A549 (cell line): ENCODE data around the gene ALX3. TPM values are rescaled to one million over a fixed set of nuclear protein-coding genes. Genes with fewer than 3 reads are reported as not detected.

Experiments used
- ATAC-seq, 2 experiments: fragments of 200-7000 bp in 1 of 2; fragments of >200 bp in 1 of 2; cut with Nextera tagmentation in 1 of 2; cut with Tn5 transposase in 1 of 2; 3 replicates each; pipeline versions ENCODE4 v1.8.0 to v1.9.1; 2018 to 2020; ENCODE audit warnings: mild to moderate bottlenecking in 1 of 2, moderate library complexity in 1 of 2
- CTCF ChIA-PET: fragments of 300-600 bp; sonication (Branson Sonifier 250); formaldehyde crosslinking; extraction: SDS; loops from one replicate; lab custom pipeline; 2021; ENCODE audit warnings: antibody characterized with exemption, inconsistent platforms; lab: Yijun Ruan, JAX
- POLR2A ChIA-PET: fragments of 350-600 bp; formaldehyde crosslinking; extraction: SDS; loops from one replicate; lab custom pipeline; 2021; ENCODE audit warnings: antibody characterized with exemption, inconsistent platforms; lab: Yijun Ruan, JAX
- DNase-seq, 2 experiments: peaks; one replicate each; pipeline versions ENCODE4 v3.0.0 to v3.0.0-alpha.2; 2011 to 2016; ENCODE audit warnings: low read depth in 1 of 2, low spot score in 1 of 2
- FAIRE-seq: peaks from 2 replicates; lab custom pipeline; 2011; peaks lifted over from hg19 to GRCh38; lab: Jason Lieb, UNC
- H3K27ac ChIP-seq, 2 experiments: fragments of >200 bp; sonication (Bioruptor Twin); formaldehyde crosslinking; 3 replicates each; pipeline ENCODE4 v1.5.1; 2016 to 2017
- H3K4me1 ChIP-seq: fragments of >200 bp; sonication (Bioruptor Twin); formaldehyde crosslinking; 3 replicates; pipeline ENCODE4 v1.6.1; 2016
- H3K4me2 ChIP-seq: fragments of >200 bp; sonication (Bioruptor Twin); formaldehyde crosslinking; 3 replicates; pipeline ENCODE4 v1.6.1; 2016
- H3K4me3 ChIP-seq: fragments of >200 bp; sonication (Bioruptor Twin); formaldehyde crosslinking; 3 replicates; pipeline ENCODE4 v1.5.1; 2016
- H3K9me3 ChIP-seq: fragments of >200 bp; sonication (Bioruptor Twin); formaldehyde crosslinking; 3 replicates; pipeline ENCODE4 v1.6.1; 2016
- CBX2 ChIP-seq: fragments of 200-600 bp; sonication (generic); IDR thresholded peaks from 2 replicates; pipeline ENCODE4 v1.6.1; 2016; ENCODE audit warnings: low read depth, mild to moderate bottlenecking, borderline replicate concordance
- CBX8 ChIP-seq: fragments of 200-600 bp; sonication (generic); IDR thresholded peaks from 2 replicates; pipeline ENCODE4 v1.6.1; 2016
- CEBPB ChIP-seq, 2 experiments: fragments of >200 bp in 1 of 2; sonication (Bioruptor Twin) in 1 of 2; formaldehyde crosslinking in 1 of 2; IDR thresholded peaks; 2 replicates each; pipeline ENCODE4 v1.6.1; 2012 to 2016
- EP300 ChIP-seq, 2 experiments: fragments of >200 bp; sonication (Bioruptor Twin); formaldehyde crosslinking; IDR thresholded peaks; 2 replicates in 1 of 2; 3 replicates in 1 of 2; pipeline ENCODE4 v1.6.1; 2016 to 2017
- ESRRA ChIP-seq: fragments of 150-350 bp; IDR thresholded peaks from 2 replicates; pipeline ENCODE4 v1.6.1; 2014; ENCODE audit warnings: mild to moderate bottlenecking, low read length, borderline replicate concordance
- FOSB ChIP-seq: fragments of 250-450 bp; sonication (Bioruptor Pico); IDR thresholded peaks from 2 replicates; pipeline ENCODE4 v1.5.0; 2020; ENCODE audit warnings: mild to moderate bottlenecking, moderate library complexity
- FOSL2 ChIP-seq, 2 experiments: fragments of 450-650 bp in 1 of 2; fragments of >200 bp in 1 of 2; sonication (Bioruptor Twin) in 1 of 2; formaldehyde crosslinking; IDR thresholded peaks; 2 replicates each; pipeline versions ENCODE4 v1.5.0 to v1.6.1; 2016 to 2020; ENCODE audit warnings: mild to moderate bottlenecking in 1 of 2, moderate library complexity in 1 of 2
- GATA3 ChIP-seq: IDR thresholded peaks from 2 replicates; pipeline ENCODE4 v1.6.1; 2012; ENCODE audit warnings: borderline replicate concordance
- HDAC2 ChIP-seq: fragments of 200-600 bp; sonication (generic); IDR thresholded peaks from 2 replicates; pipeline ENCODE4 v1.6.1; 2016
- HEYL ChIP-seq: fragments of 250-450 bp; sonication (Bioruptor Pico); IDR thresholded peaks from 2 replicates; pipeline ENCODE4 v1.8.0; 2021; ENCODE audit warnings: mild to moderate bottlenecking, moderate library complexity
- HOXB5 ChIP-seq: fragments of 250-450 bp; sonication (Bioruptor Pico); IDR thresholded peaks from 2 replicates; pipeline ENCODE4 v1.5.0; 2020; ENCODE audit warnings: mild to moderate bottlenecking, moderate library complexity
- JUNB ChIP-seq: fragments of >200 bp; sonication (Bioruptor Twin); formaldehyde crosslinking; IDR thresholded peaks from 2 replicates; pipeline ENCODE4 v1.6.1; 2016
- KDM1A ChIP-seq: fragments of 200-600 bp; sonication (generic); IDR thresholded peaks from 2 replicates; pipeline ENCODE4 v1.6.1; 2016; ENCODE audit warnings: low read depth, mild to moderate bottlenecking
- MAZ ChIP-seq: fragments of 150-350 bp; IDR thresholded peaks from 2 replicates; pipeline ENCODE4 v1.6.1; 2014; ENCODE audit warnings: antibody characterized with exemption, low read depth, low read length, borderline replicate concordance
- NPAS2 ChIP-seq: fragments of 250-450 bp; sonication (Bioruptor Pico); IDR thresholded peaks from 2 replicates; pipeline ENCODE4 v1.8.0; 2022; ENCODE audit warnings: mild to moderate bottlenecking, moderate library complexity, borderline replicate concordance
- POLR2A ChIP-seq: IDR thresholded peaks from 2 replicates; pipeline ENCODE4 v1.6.1; 2012; ENCODE audit warnings: mild to moderate bottlenecking, low read length
- RCOR1 ChIP-seq: fragments of 150-350 bp; IDR thresholded peaks from 2 replicates; pipeline ENCODE4 v1.6.1; 2014; ENCODE audit warnings: antibody characterized with exemption, low read length, low read depth
- RFX5 ChIP-seq: fragments of 450-650 bp; IDR thresholded peaks from 2 replicates; pipeline ENCODE4 v1.7.1; 2014; ENCODE audit warnings: antibody characterized with exemption, mild to moderate bottlenecking, moderate library complexity
- RNF2 ChIP-seq: fragments of 200-600 bp; sonication (generic); IDR thresholded peaks from 2 replicates; pipeline ENCODE4 v1.6.1; 2016; ENCODE audit warnings: low read depth, mild to moderate bottlenecking, antibody characterized with exemption, moderate library complexity, borderline replicate concordance
- SMC3 ChIP-seq: fragments of >200 bp; sonication (Bioruptor Twin); formaldehyde crosslinking; IDR thresholded peaks from 3 replicates; pipeline ENCODE4 v1.6.1; 2018; ENCODE audit warnings: inconsistent platforms
- SREBF2 ChIP-seq: fragments of 450-650 bp; IDR thresholded peaks from 2 replicates; pipeline ENCODE4 v1.6.1; 2014; ENCODE audit warnings: mild to moderate bottlenecking, moderate library complexity
- TP53 ChIP-seq: fragments of 250-450 bp; sonication (Bioruptor Pico); IDR thresholded peaks from 2 replicates; pipeline ENCODE4 v1.5.0; 2021; ENCODE audit warnings: mild to moderate bottlenecking, moderate library complexity
- ZC3H11A ChIP-seq: fragments of 450-650 bp; IDR thresholded peaks from 2 replicates; pipeline ENCODE4 v1.6.1; 2014; ENCODE audit warnings: antibody characterized with exemption, mild to moderate bottlenecking
- ZFP36 ChIP-seq: fragments of 450-650 bp; IDR thresholded peaks from 2 replicates; pipeline ENCODE4 v1.6.1; 2014; ENCODE audit warnings: borderline replicate concordance; ENCODE audit not compliant: partially characterized antibody
- ZNF302 ChIP-seq: fragments of 250-450 bp; sonication (Bioruptor Pico); IDR thresholded peaks from 2 replicates; pipeline ENCODE4 v1.9.0; 2021; ENCODE audit warnings: inconsistent platforms, mild to moderate bottlenecking, moderate library complexity
- WGBS: methylation state at CpG from one replicate; pipeline ENCODE4 v1.1.6; 2017; ENCODE audit errors: missing lambda C conversion rate; 5-methylcytosine and 5-hydroxymethylcytosine counted together
- polyA plus RNA-seq, 4 experiments: library from polyadenylated mRNA; depleted of rRNA in 3 of 4; stranded (reverse); fragments of >200 nt; fragmentation: RNase III in 1 of 4; extraction: RNeasy Plus Mini Kit Qiagen cat#74134 plus additional on column Dnase treatment in 1 of 4; gene quantifications; 2 replicates in 3 of 4; 3 replicates in 1 of 4; pipeline ENCODE4 v1.2.3, GENCODE V29; 2011 to 2017
- TF ChIP-seq, protein P1 (sequence below): fragments of 250-450 bp; sonication (Bioruptor Pico); IDR thresholded peaks from 2 replicates; pipeline ENCODE4 v1.5.0; 2020; ENCODE audit warnings: low read depth, mild to moderate bottlenecking, moderate library complexity
- TF ChIP-seq, protein P2 (sequence below): fragments of >200 bp; sonication (Bioruptor Twin); formaldehyde crosslinking; IDR thresholded peaks from 3 replicates; pipeline ENCODE4 v1.6.1; 2016
- TF ChIP-seq, protein P3 (sequence below): IDR thresholded peaks from 2 replicates; pipeline ENCODE4 v1.6.1; 2012
- TF ChIP-seq, protein P4 (sequence below): IDR thresholded peaks from 2 replicates; pipeline ENCODE4 v1.6.1; 2012; ENCODE audit warnings: low read depth, borderline replicate concordance
- TF ChIP-seq, protein P5 (sequence below): fragments of 200-600 bp; sonication (generic); IDR thresholded peaks from 2 replicates; pipeline ENCODE4 v1.6.1; 2016; ENCODE audit warnings: antibody characterized with exemption, mild to moderate bottlenecking, moderate library complexity

ALX3 gene
- polyA plus RNA-seq, 2 of the 4 experiments (the other 2 are of a cell fraction) = not detected

DNA sequence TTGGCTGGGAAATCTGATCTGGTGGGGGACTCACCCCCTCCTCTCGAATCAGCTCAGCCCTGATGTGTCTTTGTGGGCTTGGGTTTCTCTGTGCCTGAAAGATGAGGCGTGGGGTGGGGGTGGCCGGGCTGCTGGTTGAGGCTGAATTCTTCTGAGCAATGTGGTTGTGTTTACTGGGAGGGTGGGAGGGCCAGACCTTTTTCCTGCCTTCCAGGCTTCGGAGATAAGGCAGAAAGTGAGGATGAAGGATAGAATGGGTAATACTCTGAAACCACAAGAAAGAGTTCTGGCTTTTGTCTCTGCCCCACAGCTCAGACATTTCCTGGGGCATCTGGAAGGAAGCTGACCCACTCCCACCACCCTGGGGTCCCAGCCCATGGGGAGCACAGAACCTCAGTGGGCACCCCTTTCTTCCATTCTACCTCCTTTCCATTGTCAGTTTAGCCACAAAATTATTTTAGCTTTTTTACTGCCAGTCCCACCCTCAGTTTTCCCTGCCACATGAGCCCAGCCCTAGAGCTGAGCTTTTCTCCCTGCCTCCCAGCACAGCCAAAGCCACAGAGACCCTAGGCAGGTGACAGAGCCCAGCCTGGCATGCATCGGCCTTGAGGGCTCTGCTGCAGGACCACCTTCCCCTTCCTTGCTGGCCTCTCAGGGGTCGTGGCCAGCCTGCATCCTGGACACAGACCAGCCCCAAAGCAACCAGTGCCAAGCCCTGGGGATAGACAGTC, 11.2 kb downstream of the ALX3 start (continued):
- TF ChIP-seq, protein P1, sequence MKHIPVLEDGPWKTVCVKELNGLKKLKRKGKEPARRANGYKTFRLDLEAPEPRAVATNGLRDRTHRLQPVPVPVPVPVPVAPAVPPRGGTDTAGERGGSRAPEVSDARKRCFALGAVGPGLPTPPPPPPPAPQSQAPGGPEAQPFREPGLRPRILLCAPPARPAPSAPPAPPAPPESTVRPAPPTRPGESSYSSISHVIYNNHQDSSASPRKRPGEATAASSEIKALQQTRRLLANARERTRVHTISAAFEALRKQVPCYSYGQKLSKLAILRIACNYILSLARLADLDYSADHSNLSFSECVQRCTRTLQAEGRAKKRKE (CRISPR knock-in tag) = no peak
- TF ChIP-seq ESRRA (no peak), GATA3 (no peak), KDM1A (no peak)
- TF ChIP-seq, protein P2, sequence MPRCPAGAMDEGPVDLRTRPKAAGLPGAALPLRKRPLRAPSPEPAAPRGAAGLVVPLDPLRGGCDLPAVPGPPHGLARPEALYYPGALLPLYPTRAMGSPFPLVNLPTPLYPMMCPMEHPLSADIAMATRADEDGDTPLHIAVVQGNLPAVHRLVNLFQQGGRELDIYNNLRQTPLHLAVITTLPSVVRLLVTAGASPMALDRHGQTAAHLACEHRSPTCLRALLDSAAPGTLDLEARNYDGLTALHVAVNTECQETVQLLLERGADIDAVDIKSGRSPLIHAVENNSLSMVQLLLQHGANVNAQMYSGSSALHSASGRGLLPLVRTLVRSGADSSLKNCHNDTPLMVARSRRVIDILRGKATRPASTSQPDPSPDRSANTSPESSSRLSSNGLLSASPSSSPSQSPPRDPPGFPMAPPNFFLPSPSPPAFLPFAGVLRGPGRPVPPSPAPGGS = no peak

DNA sequence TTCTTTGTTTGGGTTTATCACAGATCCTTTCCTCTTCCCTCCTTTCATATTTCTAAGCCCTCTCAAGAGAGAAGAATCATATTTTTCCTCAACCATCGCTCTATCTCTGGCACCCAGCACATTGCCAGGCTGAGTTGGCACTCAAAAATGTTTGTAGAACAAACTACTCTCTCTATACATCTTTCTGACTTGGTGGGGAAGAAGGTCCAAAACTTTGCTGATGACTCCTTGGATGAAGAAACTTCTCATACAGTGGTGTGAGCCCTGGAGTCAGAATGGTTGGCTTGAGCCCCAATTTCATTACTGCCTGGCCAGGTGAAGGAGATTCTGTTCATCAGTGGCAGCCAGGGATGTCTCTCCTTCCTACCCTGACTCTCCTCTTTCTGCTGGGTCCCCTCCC, 11.9 kb downstream of the ALX3 start:
- no peak for TF ChIP-seq RFX5
- no peak for TF ChIP-seq CBX2
- no peak for TF ChIP-seq ZNF302 (CRISPR knock-in tag)
- no peak for TF ChIP-seq ZC3H11A
- no peak for TF ChIP-seq JUNB
- TF ChIP-seq HOXB5 (CRISPR knock-in tag) = no peak
- no peak for TF ChIP-seq HEYL (CRISPR knock-in tag)
- TF ChIP-seq, protein P3, sequence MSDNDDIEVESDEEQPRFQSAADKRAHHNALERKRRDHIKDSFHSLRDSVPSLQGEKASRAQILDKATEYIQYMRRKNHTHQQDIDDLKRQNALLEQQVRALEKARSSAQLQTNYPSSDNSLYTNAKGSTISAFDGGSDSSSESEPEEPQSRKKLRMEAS = no peak
- no peak for TF ChIP-seq FOSB (CRISPR knock-in tag)
- TF ChIP-seq SREBF2 = no peak
- no peak for TF ChIP-seq HDAC2
- TF ChIP-seq MAZ = no peak
- no peak for TF ChIP-seq NPAS2 (CRISPR knock-in tag)
- TF ChIP-seq EP300 (IDR thresholded peaks at IDR 0.05) = no peak
- TF ChIP-seq SMC3 = no peak
- no peak for TF ChIP-seq ESRRA
- no peak for TF ChIP-seq CEBPB (IDR thresholded peaks at IDR 0.05)
- TF ChIP-seq, protein P4, sequence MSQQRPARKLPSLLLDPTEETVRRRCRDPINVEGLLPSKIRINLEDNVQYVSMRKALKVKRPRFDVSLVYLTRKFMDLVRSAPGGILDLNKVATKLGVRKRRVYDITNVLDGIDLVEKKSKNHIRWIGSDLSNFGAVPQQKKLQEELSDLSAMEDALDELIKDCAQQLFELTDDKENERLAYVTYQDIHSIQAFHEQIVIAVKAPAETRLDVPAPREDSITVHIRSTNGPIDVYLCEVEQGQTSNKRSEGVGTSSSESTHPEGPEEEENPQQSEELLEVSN = no peak
- no peak for TF ChIP-seq POLR2A
- no peak for TF ChIP-seq ZFP36
- Histone ChIP-seq H3K4me2 (no peak overlapping the region), H3K27ac (no peak overlapping the region), H3K4me3 (no peak overlapping the region), H3K4me1 (no peaks in the 10 kb centered on the region), H3K9me3 (no peaks in the 10 kb centered on the region)
- POLR2A ChIA-PET = no interaction called here
- CTCF ChIA-PET = interaction anchor here (1.0 to 10.3 kb wide), 4 partner anchors 9 to 402 kb away, joined by 3 to 130 read pairs (median 13); no protein-coding TSS in a partner anchor
- no peak for DNase-seq
- FAIRE-seq = no peak
- 77% methylated on average over 1 of the region's 1 CpG for WGBS
- ATAC-seq = no peak

DNA sequence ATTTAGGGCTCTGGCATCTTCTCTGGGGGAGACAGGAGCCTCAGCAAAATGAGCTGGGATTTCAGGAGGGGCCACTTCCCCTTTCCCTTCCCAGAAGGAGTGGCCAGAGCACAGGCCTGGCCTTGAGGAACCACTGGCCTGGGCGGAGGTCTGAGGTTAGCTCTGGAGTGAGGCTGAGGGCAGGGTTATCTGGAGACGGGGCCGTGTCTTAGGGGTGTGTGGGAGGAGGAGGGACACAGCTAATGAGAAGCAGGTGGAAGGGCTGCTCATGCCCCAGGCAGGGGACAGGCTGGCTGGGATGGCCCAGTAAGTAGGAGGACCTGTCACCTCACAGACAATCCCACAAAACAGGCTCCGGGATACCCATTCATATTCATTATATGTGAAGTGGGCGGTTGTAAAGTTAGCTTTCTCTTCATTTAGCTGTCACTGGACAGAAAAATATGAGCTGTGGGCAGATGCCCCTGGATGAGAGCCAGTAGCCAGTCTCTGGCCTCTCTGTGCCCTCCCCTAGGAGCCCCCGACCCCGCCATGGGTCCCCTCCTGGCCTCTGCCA, 12.4 kb downstream of the ALX3 start:
- Histone ChIP-seq H3K9me3 (no peaks in the 10 kb centered on the region), H3K4me1 (no peaks in the 10 kb centered on the region), H3K4me3 (no peak overlapping the region), H3K4me2 (no peak overlapping the region), H3K27ac (no peak overlapping the region)
- no peak for FAIRE-seq
- WGBS = 84% methylated on average over 7 of the region's 7 CpGs
- DNase-seq = no peak
- ChIA-PET POLR2A (no interaction called here), CTCF (interaction anchor here (1.0 to 10.3 kb wide), 5 partner anchors 8 to 403 kb away, joined by 3 to 130 read pairs (median 4); no protein-coding TSS in a partner anchor)
- no peak for ATAC-seq
- no peak for TF ChIP-seq ZFP36
- no peak for TF ChIP-seq RNF2
- TF ChIP-seq NPAS2 (CRISPR knock-in tag) = no peak
- no peak for TF ChIP-seq CEBPB (IDR thresholded peaks at IDR 0.05)
- TF ChIP-seq ZC3H11A = no peak
- no peak for TF ChIP-seq ESRRA
- TF ChIP-seq CBX8 = no peak
- TF ChIP-seq, protein P5, sequence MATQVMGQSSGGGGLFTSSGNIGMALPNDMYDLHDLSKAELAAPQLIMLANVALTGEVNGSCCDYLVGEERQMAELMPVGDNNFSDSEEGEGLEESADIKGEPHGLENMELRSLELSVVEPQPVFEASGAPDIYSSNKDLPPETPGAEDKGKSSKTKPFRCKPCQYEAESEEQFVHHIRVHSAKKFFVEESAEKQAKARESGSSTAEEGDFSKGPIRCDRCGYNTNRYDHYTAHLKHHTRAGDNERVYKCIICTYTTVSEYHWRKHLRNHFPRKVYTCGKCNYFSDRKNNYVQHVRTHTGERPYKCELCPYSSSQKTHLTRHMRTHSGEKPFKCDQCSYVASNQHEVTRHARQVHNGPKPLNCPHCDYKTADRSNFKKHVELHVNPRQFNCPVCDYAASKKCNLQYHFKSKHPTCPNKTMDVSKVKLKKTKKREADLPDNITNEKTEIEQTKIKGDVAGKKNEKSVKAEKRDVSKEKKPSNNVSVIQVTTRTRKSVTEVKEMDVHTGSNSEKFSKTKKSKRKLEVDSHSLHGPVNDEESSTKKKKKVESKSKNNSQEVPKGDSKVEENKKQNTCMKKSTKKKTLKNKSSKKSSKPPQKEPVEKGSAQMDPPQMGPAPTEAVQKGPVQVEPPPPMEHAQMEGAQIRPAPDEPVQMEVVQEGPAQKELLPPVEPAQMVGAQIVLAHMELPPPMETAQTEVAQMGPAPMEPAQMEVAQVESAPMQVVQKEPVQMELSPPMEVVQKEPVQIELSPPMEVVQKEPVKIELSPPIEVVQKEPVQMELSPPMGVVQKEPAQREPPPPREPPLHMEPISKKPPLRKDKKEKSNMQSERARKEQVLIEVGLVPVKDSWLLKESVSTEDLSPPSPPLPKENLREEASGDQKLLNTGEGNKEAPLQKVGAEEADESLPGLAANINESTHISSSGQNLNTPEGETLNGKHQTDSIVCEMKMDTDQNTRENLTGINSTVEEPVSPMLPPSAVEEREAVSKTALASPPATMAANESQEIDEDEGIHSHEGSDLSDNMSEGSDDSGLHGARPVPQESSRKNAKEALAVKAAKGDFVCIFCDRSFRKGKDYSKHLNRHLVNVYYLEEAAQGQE = no peak
- TF ChIP-seq TP53 (CRISPR knock-in tag) = no peak
- no peak for TF ChIP-seq FOSL2 (IDR thresholded peaks at IDR 0.05)
- TF ChIP-seq FOSL2 (CRISPR knock-in tag; IDR thresholded peaks at IDR 0.05) = no peak
- TF ChIP-seq GATA3 = no peak
- no peak for TF ChIP-seq RCOR1
